Germinal center (tissue), 1 donor: ENCODE results near the gene GRIP1.
"Not testable (repeated sequence)": the region's sequence is repeated elsewhere in the genome, so short reads cannot be mapped to it uniquely, and the experiment has no call there.

Experiments used
- DNase-seq: peaks from one replicate; pipeline ENCODE4 v3.0.0; 2012; ENCODE audit warnings: mixed read lengths, low spot score

GRIP1 gene

DNA sequence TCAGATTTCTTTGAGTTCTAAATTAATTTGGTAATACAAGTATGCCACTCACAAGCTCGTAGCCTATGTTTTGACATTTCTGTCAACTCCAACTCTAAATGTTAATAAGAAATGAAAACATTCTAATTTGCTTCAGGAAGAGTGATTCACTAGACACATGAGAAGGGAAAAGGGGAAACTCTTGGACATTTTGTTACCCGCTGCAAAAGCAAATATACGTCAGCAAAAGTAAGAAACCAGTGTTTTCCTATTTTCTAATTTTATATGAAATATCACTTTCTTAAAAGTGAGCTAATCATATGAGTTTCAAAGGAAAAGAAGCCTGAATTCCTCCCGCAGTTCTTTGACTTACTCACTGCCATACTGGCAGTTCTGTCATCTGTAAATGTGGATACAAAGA is 162.3 kb downstream of the GRIP1 start:
- no peak for DNase-seq

DNA sequence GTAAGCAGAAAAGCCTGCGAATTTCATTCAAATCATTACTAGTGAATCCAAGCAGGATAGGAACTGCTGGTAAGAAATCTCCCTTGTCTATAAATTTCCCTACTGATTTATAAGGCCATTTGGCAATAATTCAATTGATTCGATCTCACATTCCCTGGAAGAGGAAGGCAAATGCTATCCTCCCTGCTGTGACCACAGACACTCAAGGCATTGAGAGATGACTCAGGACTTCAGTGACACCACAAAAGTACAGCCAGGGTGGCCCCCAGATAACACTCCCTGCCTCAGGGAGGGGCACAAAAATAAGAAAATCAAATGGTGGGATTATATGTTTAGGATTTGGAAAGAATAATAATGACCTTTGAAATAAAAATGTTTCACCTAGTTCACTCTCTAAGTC is 162.7 kb downstream of the GRIP1 start:
- no peak for DNase-seq

DNA sequence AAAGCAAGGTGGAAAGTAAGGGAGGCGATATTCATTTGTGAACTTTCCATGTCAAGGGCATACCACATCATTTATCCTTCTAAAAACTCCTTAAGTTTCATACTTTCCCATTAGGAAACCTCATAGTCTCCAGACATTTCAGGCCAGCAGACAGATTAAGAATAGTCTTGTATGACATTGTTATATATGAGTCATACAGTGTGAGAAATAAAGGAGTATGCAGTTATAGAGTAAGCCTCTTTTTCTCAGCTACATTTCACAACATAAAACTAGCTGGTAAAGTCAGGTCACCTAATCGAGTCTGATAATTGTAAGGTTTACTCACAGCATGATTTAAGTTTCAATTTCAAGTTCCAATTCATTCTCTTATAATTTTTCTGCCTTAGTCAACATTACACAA is 164.3 kb downstream of the GRIP1 start:
- DNase-seq: no peak

DNA sequence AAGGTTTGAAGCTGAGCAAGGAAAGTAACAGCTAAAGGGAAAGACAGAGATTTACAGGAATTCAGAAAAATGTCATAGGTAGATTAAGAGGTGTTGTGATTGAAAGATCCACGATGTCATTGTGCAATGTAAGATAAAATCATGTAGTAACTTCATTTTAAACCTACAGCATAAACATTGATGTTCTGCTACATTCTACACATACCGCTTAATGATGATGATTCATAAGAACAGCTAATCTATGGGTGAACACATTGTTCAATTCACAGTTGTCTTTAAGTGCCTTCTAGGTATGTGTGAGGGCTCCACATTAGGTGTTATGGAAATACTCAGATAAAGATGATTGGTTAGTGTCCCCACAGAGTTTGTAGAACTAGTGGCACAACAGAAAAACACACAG is 170.9 kb downstream of the GRIP1 start:
- DNase-seq: no peak

DNA sequence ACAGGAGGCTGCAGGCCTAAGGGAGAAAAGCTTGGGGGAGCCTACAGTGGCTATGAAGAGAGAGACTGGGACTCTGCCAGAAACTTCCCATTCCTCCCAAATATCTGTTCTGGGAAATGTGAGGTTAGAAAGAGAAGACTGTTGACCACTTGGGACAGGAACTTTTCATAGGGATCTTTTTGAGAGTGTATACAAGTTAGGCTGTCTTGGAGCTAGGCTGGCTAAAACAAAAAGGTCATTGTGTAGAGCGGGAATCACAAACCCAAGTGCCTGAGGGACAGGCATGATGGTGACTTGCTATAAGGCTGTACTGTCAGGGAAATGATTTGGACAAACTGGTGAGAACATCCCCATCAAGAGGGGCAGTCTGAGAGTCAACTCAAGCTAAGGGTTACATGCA is 175.1 kb downstream of the GRIP1 start:
- no peak for DNase-seq

DNA sequence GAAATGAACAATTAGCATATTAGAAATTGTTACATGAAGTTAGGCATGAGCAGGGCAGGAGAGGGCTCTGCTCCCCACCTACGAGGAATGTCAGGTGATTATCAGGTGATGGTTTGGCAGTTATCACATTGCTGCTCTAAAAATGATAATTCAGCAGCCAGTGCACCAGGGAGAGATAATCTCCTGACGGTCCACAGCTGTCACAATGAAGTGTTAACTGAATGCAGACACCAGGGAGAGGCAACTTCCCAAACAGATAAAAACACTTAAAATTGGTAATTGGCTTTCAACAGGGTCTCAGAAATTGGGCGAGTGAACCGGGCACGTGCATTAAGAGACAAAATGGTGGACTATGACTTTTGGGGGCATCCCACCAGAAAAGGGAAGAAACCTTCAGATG is 176.0 kb downstream of the GRIP1 start:
- DNase-seq: no peak

DNA sequence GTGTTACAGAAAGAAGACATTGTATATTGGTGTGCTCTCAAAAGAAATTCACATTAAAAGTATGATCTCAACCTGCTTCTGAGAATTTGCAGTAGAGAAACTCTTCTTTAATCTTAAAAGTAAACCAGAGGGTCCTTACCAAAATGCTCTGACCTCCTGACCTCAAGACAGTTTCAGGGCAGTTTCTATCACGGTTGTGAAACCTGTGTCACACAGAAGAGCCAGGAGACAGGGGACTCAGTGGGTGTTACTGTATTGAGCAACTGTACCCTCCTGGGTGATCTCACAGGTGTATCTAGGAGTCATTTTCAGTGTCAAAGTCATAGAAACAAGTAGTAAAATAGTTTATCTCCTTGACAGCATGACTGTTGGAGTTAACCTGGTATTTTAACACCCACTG is 178.0 kb downstream of the GRIP1 start:
- no peak for DNase-seq

DNA sequence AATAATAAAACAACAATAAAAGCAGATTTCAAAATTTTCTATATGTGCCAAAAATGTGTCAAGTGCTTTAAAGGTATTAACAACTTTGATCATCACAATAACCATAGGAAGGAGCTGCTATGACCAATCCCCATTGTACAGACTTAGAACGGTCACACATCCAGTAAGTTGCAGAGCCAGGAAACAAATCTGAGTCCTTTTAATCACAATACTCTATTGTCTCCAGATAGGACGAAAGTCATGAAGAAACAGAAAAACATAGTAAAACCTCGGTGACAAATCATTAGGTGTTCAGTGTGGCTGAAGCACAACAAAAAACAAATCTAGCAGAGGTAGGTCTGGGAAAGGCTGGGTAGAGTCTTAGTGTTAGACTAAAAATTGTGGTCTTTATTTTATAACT is 178.8 kb downstream of the GRIP1 start:
- DNase-seq: no peak

DNA sequence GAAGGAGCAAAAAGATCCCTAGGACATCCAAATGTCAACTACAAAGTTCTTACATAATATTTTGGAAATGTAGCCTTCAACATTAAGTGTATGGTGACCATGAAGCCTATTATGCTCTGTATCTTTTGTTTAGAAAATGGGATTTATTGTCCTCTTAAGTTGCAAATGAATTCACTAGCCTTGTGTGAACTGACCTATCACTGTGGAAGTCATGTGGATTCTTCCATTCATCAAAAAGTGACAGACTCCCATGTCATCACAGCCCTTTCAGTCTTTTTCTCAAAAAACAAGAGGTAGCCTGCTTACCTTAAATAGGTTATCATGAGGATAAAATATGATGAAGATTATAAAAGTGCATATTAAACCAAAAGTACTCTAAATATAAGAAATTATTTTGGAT is 179.9 kb downstream of the GRIP1 start:
- no peak for DNase-seq

DNA sequence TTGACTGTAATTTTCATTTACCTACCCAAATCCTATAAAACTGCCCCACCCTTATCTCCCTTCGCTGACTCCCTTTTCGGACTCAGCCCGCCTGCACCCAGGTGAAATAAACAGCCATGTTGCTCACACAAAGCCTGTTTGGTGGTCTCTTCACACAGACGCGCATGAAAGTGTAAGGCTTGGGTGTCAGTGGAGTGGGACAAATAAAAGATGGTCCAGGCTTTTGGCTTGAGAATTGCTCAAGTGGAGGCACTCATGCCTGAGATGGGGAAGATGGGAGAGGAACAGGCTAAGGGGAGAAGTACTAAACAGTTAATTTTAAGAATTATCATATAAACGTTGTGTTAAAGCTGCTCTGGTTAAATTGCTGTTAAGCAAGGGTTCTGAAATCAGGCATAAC is 180.8 kb downstream of the GRIP1 start:
- not testable (repeated sequence) for DNase-seq

DNA sequence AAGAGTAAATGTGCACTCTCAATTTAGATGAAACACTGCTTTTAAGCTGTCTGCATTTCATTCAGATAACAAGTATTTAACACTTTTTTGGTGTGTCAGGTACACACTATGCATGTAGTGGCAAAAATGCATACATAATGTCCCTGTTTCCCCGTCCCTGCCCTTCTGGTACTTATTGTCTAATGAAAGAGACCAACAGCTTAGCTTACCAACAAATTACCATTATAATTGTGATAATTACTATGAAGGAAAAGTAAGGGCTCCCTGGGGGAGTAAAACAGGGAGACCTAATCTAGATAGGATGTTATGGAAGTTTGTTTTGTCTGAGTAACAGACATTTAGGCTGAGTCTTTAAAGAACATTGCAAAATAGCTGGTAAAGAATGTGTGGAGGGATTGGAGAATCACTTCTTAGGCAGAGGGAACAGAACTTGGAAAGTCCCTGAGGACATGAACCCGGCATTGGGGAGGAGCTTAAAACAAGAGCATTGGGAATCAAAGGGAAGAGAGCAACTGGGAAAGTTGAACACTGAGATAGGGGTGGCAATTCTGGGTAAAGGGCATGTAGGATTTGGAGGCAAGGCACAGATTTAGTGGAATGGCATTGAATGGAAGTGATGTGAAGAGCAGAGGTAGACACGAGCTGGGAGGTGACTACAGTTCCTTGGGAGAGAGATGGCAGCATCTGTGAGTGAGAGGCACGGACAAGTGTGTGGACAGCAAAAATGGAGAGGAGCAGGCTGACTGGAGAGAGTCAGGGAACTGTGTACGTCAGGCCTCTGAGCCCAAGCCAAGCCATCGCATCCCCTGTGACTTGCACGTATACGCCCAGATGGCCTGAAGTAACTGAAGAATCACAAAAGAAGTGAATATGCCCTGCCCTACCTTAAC is 181.6 kb downstream of the GRIP1 start:
- no peak for DNase-seq

DNA sequence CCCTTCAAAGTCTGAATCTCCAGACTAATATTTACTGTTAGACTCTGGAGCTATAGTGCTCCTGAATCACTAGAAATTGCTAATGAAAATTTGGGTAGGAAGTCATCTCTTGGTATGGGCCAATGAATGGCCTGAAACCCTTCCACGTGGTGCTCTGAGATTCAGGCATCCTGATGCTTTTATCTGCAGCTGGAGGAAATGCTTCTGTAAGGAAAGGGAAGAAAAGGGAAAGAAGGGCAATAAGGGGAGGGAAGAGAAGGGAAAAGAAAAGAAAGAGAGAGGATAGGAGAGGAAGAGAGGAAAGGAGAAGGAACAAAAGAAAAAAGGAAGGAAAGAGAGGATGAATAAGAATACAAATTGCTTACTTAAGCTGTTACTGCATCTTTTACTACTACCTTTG is 182.3 kb downstream of the GRIP1 start:
- DNase-seq: no peak

DNA sequence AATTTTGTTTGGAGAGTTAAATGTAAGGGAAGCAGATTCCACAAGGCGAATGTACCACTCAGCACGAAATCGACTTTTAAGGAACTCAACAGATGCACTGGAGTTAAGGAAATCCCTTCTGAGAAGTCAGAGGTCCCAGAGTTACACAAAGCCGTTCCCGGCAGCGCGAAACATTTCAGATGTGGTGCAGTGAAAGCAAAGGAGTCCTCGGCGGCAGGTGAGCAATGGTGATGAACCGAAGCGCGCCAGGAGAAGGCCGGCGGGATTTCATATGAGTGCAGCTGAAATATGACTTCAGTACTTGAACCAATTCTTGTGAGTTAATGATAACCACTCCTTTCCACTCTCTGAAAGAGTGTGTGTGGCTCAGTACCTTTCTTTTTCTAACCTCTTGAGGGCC is 183.2 kb downstream of the GRIP1 start:
- no peak for DNase-seq

DNA sequence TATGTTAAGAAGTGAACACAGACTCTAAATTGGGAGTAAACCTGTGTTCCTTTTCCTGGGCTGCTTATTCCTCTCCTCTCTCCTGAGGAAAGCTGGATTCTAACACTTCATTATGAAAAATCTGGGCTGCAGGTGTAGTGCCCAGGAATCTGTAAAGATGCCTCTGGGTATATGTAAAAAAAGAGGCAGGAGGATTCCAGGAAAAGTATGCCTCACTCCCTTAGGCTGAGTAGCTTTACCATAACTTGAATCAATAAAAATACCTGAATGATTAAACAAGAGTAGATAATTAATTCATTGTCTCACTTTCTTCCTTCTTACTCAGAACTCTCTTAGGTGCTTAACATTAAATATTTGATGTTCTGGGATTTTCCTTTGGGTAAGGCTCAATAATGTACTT is 185.1 kb downstream of the GRIP1 start:
- DNase-seq: no peak

DNA sequence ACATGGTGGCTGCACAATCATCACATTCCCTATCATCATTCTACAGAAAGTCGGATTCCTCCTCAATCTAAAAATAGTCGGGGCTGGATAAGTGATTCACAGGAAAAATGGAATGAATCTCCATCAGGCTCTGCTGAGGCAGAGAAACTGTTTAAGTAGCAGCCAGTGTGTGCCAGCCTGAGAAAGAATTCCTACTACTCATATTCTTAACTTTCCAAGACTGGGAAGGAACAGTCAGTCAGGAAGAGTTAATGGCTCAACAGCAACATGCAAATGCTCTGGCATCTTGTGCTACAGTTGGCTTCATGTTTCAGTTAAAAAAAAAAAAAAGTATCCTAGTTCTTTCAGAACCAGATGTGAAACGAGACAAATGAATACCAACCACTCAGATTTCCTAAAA is 187.0 kb downstream of the GRIP1 start:
- DNase-seq: no peak

DNA sequence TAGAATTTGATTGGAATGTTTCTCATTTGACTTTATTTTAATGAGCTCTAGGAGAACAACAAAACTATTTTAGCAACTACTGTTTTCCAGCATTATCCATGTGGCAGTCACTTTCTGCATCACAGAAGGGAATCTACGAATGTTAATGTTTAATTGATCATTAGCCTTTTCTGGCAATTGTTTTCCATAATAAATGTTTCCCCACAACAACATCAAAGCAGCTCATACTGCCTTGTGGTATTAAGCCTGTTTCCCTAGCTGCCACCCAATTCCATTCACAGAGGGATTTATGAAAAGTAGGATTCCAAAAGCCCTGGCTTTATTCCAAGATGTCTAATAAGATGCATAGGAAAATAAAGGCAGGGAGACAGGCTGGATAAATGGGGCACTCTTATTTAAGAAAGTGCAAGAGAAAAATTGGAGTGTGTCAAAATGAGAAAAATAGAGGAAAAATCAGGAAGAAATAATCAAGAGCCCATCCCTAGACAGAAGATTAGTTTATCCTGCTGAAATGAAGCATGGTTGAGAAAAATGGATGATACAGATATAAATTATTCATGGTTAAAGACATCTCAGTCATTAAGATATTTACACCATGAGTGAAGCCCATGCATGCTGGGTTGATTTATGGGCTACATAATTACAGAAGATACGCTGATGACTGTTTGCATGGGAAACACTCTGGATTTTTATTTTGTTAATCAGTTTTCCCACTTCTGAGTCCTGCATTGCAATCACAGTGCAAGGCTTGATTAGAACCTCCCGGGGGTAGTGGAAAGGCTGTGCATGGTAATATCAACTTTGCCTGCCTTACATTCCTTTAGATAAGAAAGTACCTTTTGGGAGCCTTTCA is 196.3 kb downstream of the GRIP1 start:
- DNase-seq: no peak

DNA sequence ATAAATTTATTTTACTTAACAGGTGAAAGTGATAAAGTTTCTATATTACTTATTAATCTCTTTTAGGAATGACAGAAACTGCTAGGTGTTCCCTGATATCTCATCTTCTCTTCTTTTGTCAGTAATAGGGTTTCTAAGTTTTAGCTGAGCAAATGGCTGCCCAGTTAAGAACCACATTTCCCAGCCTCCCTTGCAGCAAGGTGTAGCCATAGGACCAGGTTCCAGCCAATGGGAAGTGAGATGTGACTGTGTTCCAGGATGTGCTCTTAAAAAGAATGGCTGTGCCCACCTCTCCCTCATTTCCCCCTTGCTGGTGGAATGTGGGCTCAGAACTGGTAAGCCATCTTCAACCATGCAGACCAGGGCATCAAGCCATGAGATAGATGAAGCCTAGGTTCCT is 210.9 kb downstream of the GRIP1 start:
- DNase-seq: no peak

DNA sequence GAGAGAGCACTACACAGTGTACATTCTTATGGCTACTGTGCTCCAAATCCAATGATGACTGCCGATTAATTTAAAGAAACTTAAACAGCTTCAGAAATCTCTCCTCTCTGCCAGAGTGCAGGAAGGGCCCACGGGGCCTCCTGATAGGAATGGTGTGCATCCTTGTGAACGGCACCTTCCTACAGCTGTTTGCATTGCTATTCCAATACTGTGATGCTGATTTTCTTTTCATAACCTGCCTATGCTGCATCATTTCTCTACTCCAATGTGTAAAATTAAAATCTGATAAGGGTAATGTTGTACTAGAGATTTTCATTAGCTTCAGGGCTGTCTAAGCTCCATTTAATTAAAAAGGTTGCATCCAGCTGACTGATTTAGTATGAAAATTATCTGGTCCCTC is 217.5 kb downstream of the GRIP1 start:
- DNase-seq: no peak

DNA sequence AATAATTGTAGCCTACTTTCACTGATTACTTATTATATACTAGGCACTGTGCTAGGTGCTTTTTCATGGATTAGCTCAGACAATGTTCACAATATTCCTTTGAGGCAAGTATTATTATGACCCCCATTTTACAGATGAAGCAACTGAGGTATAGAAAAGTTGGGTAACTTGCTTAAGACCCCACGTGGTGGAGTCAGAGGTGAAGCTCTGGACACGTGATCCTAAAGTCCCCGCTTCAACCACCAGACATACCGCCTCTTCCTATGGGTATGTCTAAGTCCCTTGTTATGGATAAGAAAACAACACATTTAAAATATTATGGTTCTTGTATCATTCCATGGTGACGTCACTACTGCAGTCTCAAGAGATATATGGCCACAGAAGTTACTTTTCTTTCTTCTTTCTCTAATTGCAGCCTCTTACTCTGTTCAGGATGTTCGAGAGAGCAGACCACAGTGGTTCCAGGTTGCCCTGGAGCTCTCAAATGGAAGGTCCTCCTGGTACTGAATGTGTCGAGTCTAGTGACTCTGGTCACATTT is 218.9 kb downstream of the GRIP1 start:
- DNase-seq: no peak

DNA sequence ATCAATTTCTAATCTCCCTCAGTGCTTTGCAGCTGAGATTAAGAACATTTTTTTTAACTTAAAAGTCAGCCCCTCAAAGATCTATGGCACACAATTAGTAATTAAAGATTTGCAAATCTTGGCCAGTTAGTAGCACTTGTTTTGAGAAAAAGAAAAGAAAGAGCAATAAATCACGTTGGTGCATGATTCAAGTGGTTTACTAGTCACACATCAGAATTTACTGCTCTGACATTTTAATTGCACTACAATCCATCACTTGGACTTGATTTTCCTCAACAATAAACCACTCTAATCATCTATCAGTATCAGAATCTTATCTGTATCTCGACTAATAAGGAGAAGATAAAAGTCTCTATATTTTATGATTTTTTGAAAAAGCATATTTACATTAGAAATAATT is 222.3 kb downstream of the GRIP1 start:
- no peak for DNase-seq

DNA sequence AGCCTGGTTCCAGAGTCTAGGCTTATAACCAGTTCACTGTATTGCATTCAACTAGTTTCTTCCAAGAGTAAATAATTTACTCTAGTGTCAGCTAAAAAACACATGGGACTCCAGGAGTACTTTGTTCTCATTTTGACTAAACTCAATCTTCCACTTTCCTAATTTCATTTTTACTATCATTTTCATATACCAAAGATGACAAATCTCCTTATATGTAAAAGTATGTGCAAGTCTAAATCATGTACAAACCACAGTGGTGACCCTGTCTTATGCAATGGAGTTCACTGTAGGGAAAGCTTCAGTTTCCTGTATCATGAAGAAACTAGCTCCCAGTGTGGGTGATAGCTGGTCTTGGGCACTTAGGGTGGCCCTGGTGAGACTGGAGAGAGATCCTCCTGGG is 225.0 kb downstream of the GRIP1 start:
- no peak for DNase-seq

DNA sequence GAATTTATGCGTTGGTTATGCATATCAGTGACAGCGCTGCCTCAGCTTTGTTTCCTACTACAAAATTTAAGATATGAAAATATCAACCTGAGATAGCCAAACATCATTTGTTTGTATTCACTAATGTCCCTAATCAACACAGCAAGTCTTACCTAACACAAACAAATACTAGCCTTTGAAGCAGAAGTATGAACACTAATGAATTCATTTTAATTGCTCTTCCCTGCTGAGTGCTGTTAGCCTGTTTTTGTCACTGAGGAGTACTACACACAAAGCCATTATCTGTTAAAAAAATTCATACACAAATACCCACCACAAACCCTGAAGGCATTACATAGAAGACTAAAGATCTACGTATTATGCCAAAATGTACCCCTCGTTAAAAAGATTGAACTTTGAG is 225.8 kb downstream of the GRIP1 start:
- no peak for DNase-seq

DNA sequence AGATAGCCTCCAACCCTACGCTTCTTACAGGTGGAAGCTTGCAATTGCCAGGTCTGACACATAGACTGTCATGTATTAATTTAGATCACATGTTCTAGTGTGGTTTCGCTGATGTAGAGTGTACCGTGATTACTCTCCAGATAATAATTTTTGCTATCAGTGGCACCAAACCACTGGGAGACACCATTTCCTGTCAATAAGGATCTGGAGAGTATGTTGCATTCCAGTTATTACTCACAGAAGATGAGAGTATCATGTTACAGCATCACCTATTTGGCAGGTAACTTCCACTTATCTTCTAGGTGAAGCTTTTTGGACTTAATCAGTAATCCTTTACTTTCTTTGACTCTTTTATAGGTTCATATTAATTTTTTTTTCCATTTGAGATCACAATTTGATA is 229.3 kb downstream of the GRIP1 start:
- no peak for DNase-seq
